Panc1 (cell line): ENCODE data around the gene CYP1A2. TPM values are rescaled to one million over a fixed set of nuclear protein-coding genes. Genes with fewer than 3 reads are reported as not detected.
A peak's percentile ranks its signal among the peaks of the same experiment; 100 is the strongest.

Source experiments
- ATAC-seq: fragments of 200-7000 bp; cut with Tn5 transposase; 2 replicates; pipeline ENCODE4 v1.9.1; 2020; ENCODE audit warnings: mild to moderate bottlenecking, moderate library complexity
- BruUV-seq: library from RNA; stranded (reverse); fragments of 400-500 nt; replicated peaks from 2 replicates; lab custom pipeline; 2021; lab: Mats Ljungman, UMichigan
- CTCF ChIA-PET: fragments of 300-600 bp; sonication (Branson Sonifier 250); formaldehyde crosslinking; loops from one replicate; lab custom pipeline; 2022; ENCODE audit warnings: antibody characterized with exemption; lab: Charles Lee
- POLR2A ChIA-PET: fragments of 300-600 bp; sonication (Branson Sonifier 250); formaldehyde crosslinking; loops from one replicate; lab custom pipeline; 2022; ENCODE audit warnings: antibody characterized with exemption; lab: Charles Lee
- DNase-seq: peaks from one replicate; pipeline ENCODE4 v3.0.0-alpha.2; 2010; ENCODE audit warnings: low read depth, low spot score
- H3K27ac ChIP-seq: 2 replicates; pipeline ENCODE4 v1.5.1; 2011; ENCODE audit warnings: mild to moderate bottlenecking, low read length, inconsistent platforms
- H3K27me3 ChIP-seq: fragments of 200-500 bp; sonication (Bioruptor generic); 2 replicates; pipeline ENCODE4 v1.6.0; 2014; ENCODE audit warnings: low read length, inconsistent platforms; ENCODE audit not compliant: control insufficient read depth, insufficient read depth
- H3K36me3 ChIP-seq: fragments of 200-500 bp; sonication (Bioruptor generic); 2 replicates; pipeline ENCODE4 v1.5.1; 2014; ENCODE audit warnings: inconsistent platforms, mild to moderate bottlenecking, low read length, moderate library complexity; ENCODE audit not compliant: control insufficient read depth, insufficient read depth
- H3K4me1 ChIP-seq: 2 replicates; pipeline ENCODE4 v1.5.1; 2011; ENCODE audit warnings: inconsistent platforms, mild to moderate bottlenecking, low read length, moderate library complexity; ENCODE audit not compliant: control insufficient read depth, insufficient read depth
- H3K4me3 ChIP-seq, 2 experiments: 2 replicates each; pipeline ENCODE4 v1.5.1; 2011 to 2012; ENCODE audit warnings: low read depth in 2 of 2, low read length in 2 of 2, mild to moderate bottlenecking in 2 of 2, inconsistent platforms in 1 of 2, moderate library complexity in 1 of 2
- H3K9me3 ChIP-seq: fragments of 200-500 bp; sonication (Bioruptor generic); 2 replicates; pipeline ENCODE4 v1.5.1; 2014; ENCODE audit warnings: low read depth, mild to moderate bottlenecking, inconsistent platforms, low read length, moderate library complexity; ENCODE audit not compliant: control insufficient read depth, insufficient read depth
- CTCF ChIP-seq: fragments of 450-650 bp; IDR thresholded peaks from 2 replicates; pipeline ENCODE4 v1.5.1; 2017; ENCODE audit warnings: mild to moderate bottlenecking
- POLR2AphosphoS5 ChIP-seq: IDR thresholded peaks from 2 replicates; pipeline ENCODE4 v1.6.1; 2012; ENCODE audit warnings: mild to moderate bottlenecking, low read depth, low read length, moderate library complexity
- REST ChIP-seq, 2 experiments: IDR thresholded peaks; 2 replicates each; pipeline ENCODE4 v1.6.1; 2011 to 2012; ENCODE audit warnings: low read depth in 2 of 2, control low read depth in 1 of 2, low read length in 1 of 2, mild to moderate bottlenecking in 1 of 2, moderate library complexity in 1 of 2; ENCODE audit not compliant: insufficient read depth in 1 of 2
- SIN3A ChIP-seq: IDR thresholded peaks from 2 replicates; pipeline ENCODE4 v1.6.1; 2012; ENCODE audit warnings: low read depth, mild to moderate bottlenecking, low read length, moderate library complexity, borderline replicate concordance; ENCODE audit not compliant: insufficient read depth
- TCF7L2 ChIP-seq: IDR thresholded peaks from 2 replicates; pipeline ENCODE4 v1.6.1; 2011; ENCODE audit warnings: mild to moderate bottlenecking, low read depth, low read length, inconsistent platforms
- in situ Hi-C: cut with HindIII; loops from 2 replicates; pipeline ENCODE4 v1.10.0; 2016; ENCODE audit warnings: low sequenced_read_pairs, low pct_unique_long_range_greater_than_20kb
- intact Hi-C: fragments of 100-400 bp; cut with micrococcal nuclease; formaldehyde crosslinking; loops from one replicate; pipeline ENCODE4 v1.10.0; 2022; ENCODE audit not compliant: unreplicated experiment
- total RNA-seq: library from RNA; stranded (reverse); gene quantifications from one replicate; pipeline ENCODE4 v1.2.1, GENCODE V29; 2021; ENCODE audit not compliant: unreplicated experiment

Gene CYP1A2
- total RNA-seq, 1 experiment from 2014 or later: not detected

GRCh38 chr15:74781431-74782258 lies 33.0 kb downstream of the CYP1A2 start, which contains the start of gene CSK:
TSS of gene CSK (plus strand) at chr15:74782080. CDS start at chr15:74798298, 16,218 bp downstream.
- DNase-seq (no peak), ATAC-seq (peak; percentile 88)
- BruUV-seq: no TSS peak
- H3K4me3 ChIP-seq: peak within 1 kb of the TSS; percentile 87 to 90
- in situ Hi-C loops: no loop called here
- peaks cover 43% of the 10 kb centered on the region for H3K4me1 ChIP-seq
- H3K36me3 ChIP-seq: peaks cover 3% of the 10 kb centered on the region; the same call in 1 of the 2 replicates
- POLR2A ChIA-PET: no interaction called here
- TF ChIP-seq POLR2AphosphoS5 (peak; percentile 37; the same call in 1 of the 2 replicates), SIN3A (peak; percentile 76; the same call in 1 of the 2 replicates), CTCF (peak; percentile 99), REST (IDR thresholded peaks at IDR 0.05; ENCODE audit: insufficient read depth in 1 of 2, low read depth in 2 of 2, low read length in 1 of 2) (no peak)
- intact Hi-C loops: no loop called here
- no peaks in the 10 kb centered on the region for H3K9me3 ChIP-seq
- CTCF ChIA-PET: interaction anchor here (0.6 to 2.0 kb wide), 3 partner anchors 10 to 18 kb away, joined by 3 to 10 read pairs (median 5); no protein-coding TSS in a partner anchor
- H3K27ac ChIP-seq: peak within 1 kb of the TSS; percentile 87
- no peaks in the 10 kb centered on the region for H3K27me3 ChIP-seq

GRCh38 chr15:74782259-74783071 lies 33.8 kb downstream of the CYP1A2 start:
- H3K36me3 ChIP-seq: peaks cover 3% of the 10 kb centered on the region; the same call in 1 of the 2 replicates
- in situ Hi-C loops (no loop called here), intact Hi-C loops (no loop called here)
- peak; percentile 49 for ATAC-seq
- BruUV-seq: no TSS peak
- no peak for TF ChIP-seq REST (IDR thresholded peaks at IDR 0.05; ENCODE audit: insufficient read depth in 1 of 2, low read depth in 2 of 2, low read length in 1 of 2)
- TF ChIP-seq SIN3A: no peak
- TF ChIP-seq CTCF: no peak
- no peak for TF ChIP-seq POLR2AphosphoS5
- TF ChIP-seq TCF7L2: no peak
- CTCF ChIA-PET: interaction anchor here (0.6 kb wide), 1 partner anchor 17 kb away, joined by 3 read pairs; no protein-coding TSS in a partner anchor
- no peaks in the 10 kb centered on the region for H3K27me3 ChIP-seq
- no peaks in the 10 kb centered on the region for H3K9me3 ChIP-seq
- POLR2A ChIA-PET: no interaction called here
- peaks cover 44% of the 10 kb centered on the region for H3K4me1 ChIP-seq
- no peak for DNase-seq
- peak overlapping the region; percentile 87 for H3K27ac ChIP-seq
- H3K4me3 ChIP-seq: peak overlapping the region; percentile 87 to 90
